GM23338 (cell line): ENCODE data around the gene CNGA4.

ENCODE experiments used
- CTCF ChIP-seq, 2 experiments: fragments of 200-600 bp in 1 of 2; sonication (generic) in 1 of 2; conservative IDR thresholded peaks; 2 replicates each; pipeline versions ENCODE4 v1.5.1 to v1.6.1; 2016 to 2017; ENCODE audit warnings: antibody characterized with exemption in 2 of 2, low read depth in 2 of 2, mild to moderate bottlenecking in 2 of 2, moderate library complexity in 1 of 2
- ETS1 ChIP-seq: IDR thresholded peaks from 2 replicates; pipeline ENCODE4 v1.6.1; 2016; ENCODE audit warnings: antibody characterized with exemption
- EZH2 ChIP-seq: fragments of 200-600 bp; sonication (generic); IDR thresholded peaks from one replicate; pipeline ENCODE4 v1.8.0; 2017; ENCODE audit warnings: antibody characterized with exemption, mild to moderate bottlenecking, low read depth; ENCODE audit not compliant: unreplicated experiment
- EZH2phosphoT487 ChIP-seq: fragments of 200-600 bp; sonication (generic); IDR thresholded peaks from one replicate; pipeline ENCODE4 v1.8.1; 2018; ENCODE audit warnings: antibody characterized with exemption; ENCODE audit not compliant: unreplicated experiment
- NANOG ChIP-seq: IDR thresholded peaks from 2 replicates; pipeline ENCODE4 v1.6.1; 2016; ENCODE audit warnings: antibody characterized with exemption, borderline replicate concordance
- POLR2AphosphoS5 ChIP-seq: IDR thresholded peaks from 2 replicates; pipeline ENCODE4 v1.6.1; 2016; ENCODE audit warnings: antibody characterized with exemption, low read depth
- REST ChIP-seq: IDR thresholded peaks from one replicate; pipeline ENCODE4 v1.6.1; 2018; ENCODE audit warnings: antibody characterized with exemption; ENCODE audit not compliant: unreplicated experiment

- TF ChIP-seq CTCF (conservative IDR thresholded peaks at IDR 0.05; ENCODE audit: low read depth in 2 of 2) = no peak
- no peak for TF ChIP-seq EZH2
- TF ChIP-seq NANOG = no peak
- TF ChIP-seq EZH2phosphoT487 = no peak
- TF ChIP-seq ETS1 = no peak
- TF ChIP-seq POLR2AphosphoS5 = no peak
- TF ChIP-seq REST = no peak
Observed at GRCh38 chr11:6206456-6207180, 32.3 kb upstream of the CNGA4 start.
